Progenitor cell of endocrine pancreas (in vitro differentiated cells): ENCODE data around the gene HES5. TPM values are rescaled to one million over a fixed set of nuclear protein-coding genes. Genes with fewer than 3 reads are reported as not detected.

ENCODE experiments used
- DNase-seq: peaks from one replicate; pipeline ENCODE4 v3.0.0; 2021; ENCODE audit warnings: low spot score; ENCODE audit not compliant: unreplicated experiment
- H3K27ac Mint-ChIP-seq: 2 replicates; pipeline ENCODE4 v1.8.0; 2021; ENCODE audit warnings: mild to moderate bottlenecking, moderate library complexity, mixed read lengths
- H3K27me3 Mint-ChIP-seq: 2 replicates; pipeline ENCODE4 v1.8.0; 2021; ENCODE audit warnings: mixed read lengths
- H3K36me3 Mint-ChIP-seq: 2 replicates; pipeline ENCODE4 v1.8.0; 2022; ENCODE audit warnings: mixed read lengths; ENCODE audit not compliant: insufficient read depth
- H3K4me1 Mint-ChIP-seq: 2 replicates; pipeline ENCODE4 v1.8.0; 2021; ENCODE audit warnings: low read depth, mixed read lengths
- H3K4me3 Mint-ChIP-seq: 2 replicates; pipeline ENCODE4 v1.8.0; 2021; ENCODE audit warnings: low read depth, mild to moderate bottlenecking, moderate library complexity, mixed read lengths
- H3K9me3 Mint-ChIP-seq: 2 replicates; pipeline ENCODE4 v1.8.0; 2021; ENCODE audit warnings: low read depth, mixed read lengths
- total RNA-seq: library from RNA; stranded (reverse); gene quantifications from 2 replicates; pipeline ENCODE4 v1.2.1, GENCODE V29; 2021
- TF ChIP-seq, protein P1 (sequence below): fragments of 200-600 bp; sonication (generic); IDR thresholded peaks from one replicate; pipeline ENCODE4 v1.5.0; 2021; ENCODE audit warnings: antibody characterized with exemption, mild to moderate bottlenecking; ENCODE audit not compliant: unreplicated experiment

Gene HES5
- total RNA-seq, 1 donor from 2014 or later, result 0.36 TPM

DNA sequence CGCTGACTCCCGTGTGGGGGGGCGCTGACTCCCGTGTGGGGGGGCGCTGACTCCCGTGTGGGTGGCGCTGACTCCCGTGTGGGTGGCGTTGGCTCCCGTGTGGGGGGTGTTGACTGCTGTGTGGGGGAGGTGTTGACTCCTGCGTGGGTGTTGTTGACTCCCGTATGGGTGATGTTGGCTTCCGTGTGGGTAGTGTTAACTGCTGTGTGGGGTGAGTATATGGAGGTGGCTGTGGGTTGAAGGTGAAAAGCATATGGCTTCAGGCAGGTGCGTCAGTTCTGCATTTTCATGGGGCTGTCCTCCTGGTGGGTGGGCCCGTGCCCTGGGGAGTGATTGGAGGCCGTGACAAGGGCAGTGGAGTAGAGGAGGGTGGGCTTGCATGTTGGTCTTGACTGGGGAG is 46.1 kb downstream of the HES5 start:
- Mint-ChIP-seq H3K27me3 (peaks cover 12% of the 10 kb centered on the region), H3K36me3 (no peaks in the 10 kb centered on the region), H3K9me3 (peaks cover 6% of the 10 kb centered on the region), H3K27ac (no peak overlapping the region), H3K4me1 (no peaks in the 10 kb centered on the region), H3K4me3 (no peak overlapping the region)
- no peak for DNase-seq
- TF ChIP-seq, protein P1, sequence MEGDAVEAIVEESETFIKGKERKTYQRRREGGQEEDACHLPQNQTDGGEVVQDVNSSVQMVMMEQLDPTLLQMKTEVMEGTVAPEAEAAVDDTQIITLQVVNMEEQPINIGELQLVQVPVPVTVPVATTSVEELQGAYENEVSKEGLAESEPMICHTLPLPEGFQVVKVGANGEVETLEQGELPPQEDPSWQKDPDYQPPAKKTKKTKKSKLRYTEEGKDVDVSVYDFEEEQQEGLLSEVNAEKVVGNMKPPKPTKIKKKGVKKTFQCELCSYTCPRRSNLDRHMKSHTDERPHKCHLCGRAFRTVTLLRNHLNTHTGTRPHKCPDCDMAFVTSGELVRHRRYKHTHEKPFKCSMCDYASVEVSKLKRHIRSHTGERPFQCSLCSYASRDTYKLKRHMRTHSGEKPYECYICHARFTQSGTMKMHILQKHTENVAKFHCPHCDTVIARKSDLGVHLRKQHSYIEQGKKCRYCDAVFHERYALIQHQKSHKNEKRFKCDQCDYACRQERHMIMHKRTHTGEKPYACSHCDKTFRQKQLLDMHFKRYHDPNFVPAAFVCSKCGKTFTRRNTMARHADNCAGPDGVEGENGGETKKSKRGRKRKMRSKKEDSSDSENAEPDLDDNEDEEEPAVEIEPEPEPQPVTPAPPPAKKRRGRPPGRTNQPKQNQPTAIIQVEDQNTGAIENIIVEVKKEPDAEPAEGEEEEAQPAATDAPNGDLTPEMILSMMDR, result no peak

DNA sequence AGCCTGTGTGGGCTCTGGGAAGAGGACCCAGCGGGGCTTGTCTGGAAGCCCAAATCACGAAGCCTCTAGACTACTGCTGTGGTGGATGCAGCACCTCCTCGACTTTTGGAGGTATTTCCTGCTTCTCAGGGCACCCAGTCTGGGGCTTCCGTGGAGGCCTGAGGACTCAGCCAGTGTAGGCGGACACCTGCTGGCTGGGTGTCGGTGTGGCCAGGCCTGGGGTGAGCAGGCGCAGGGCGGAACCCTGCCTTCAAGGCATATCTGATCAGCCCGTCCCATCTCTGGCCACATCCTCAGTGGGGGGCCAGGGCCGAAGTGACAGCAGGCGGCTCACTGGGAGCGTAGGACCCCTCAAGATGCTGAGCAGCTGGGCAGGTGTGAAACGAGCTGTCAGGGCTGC is 47.0 kb downstream of the HES5 start:
- Mint-ChIP-seq H3K9me3 (peaks cover 2% of the 10 kb centered on the region), H3K27ac (no peak overlapping the region), H3K4me1 (no peaks in the 10 kb centered on the region), H3K4me3 (no peak overlapping the region), H3K27me3 (peaks cover 6% of the 10 kb centered on the region), H3K36me3 (no peaks in the 10 kb centered on the region)
- TF ChIP-seq, protein P1, result no peak
- no peak for DNase-seq

DNA sequence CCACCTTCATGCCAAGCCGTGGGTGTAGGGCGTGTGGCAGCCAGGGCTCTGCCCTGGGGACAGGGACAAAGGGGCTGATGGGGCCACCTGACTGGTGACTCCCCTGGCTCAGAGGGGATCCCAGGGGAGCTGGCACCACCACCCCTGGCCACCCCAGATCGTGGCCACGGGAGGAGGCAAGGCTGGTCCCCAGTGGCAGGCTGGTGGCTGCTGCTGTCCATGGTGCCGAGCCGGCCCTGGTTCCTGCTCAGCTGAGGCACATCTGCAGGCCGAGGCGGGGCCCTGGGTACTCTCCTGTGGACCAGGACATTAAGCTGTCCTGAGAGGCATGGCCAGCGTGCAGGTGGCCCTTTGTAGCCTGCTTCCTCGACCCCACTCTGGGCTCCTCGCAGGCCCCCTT is 47.5 kb downstream of the HES5 start:
- Mint-ChIP-seq H3K36me3 (no peaks in the 10 kb centered on the region), H3K27ac (no peak overlapping the region), H3K4me1 (no peaks in the 10 kb centered on the region), H3K9me3 (no peaks in the 10 kb centered on the region), H3K4me3 (no peak overlapping the region), H3K27me3 (peaks cover 4% of the 10 kb centered on the region)
- DNase-seq, result no peak
- TF ChIP-seq, protein P1, result no peak

- H3K9me3 Mint-ChIP-seq, result no peaks in the 10 kb centered on the region
- no peaks in the 10 kb centered on the region for H3K36me3 Mint-ChIP-seq
- no peak for DNase-seq
- H3K27ac Mint-ChIP-seq, result no peak overlapping the region
- TF ChIP-seq, protein P1, result no peak
- no peak overlapping the region for H3K4me3 Mint-ChIP-seq
- no peaks in the 10 kb centered on the region for H3K4me1 Mint-ChIP-seq
- H3K27me3 Mint-ChIP-seq, result peaks cover 4% of the 10 kb centered on the region
Measured at GRCh38 chr1:2481885-2482284, 48.2 kb downstream of the HES5 start.

DNA sequence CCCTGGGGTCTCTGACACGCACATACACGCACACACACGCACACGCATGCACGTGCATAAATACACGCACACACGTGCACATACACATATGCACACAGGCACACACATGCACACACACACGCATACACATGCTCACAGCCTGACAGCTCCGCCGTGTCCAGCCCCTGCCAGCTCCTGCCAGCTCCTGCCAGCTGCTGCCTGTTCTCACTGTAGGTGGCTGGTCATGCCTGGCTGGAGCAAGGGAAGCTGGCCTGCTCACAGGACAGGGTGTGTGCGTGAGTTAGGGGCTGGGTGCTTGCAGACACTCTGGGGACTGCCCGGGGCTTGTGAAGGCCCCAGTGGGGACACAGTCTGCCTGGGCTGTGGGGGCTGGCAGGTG is 49.1 kb downstream of the HES5 start:
- Mint-ChIP-seq H3K27me3 (peaks cover 4% of the 10 kb centered on the region), H3K27ac (no peak overlapping the region), H3K4me1 (no peaks in the 10 kb centered on the region), H3K4me3 (no peak overlapping the region), H3K9me3 (no peaks in the 10 kb centered on the region), H3K36me3 (no peaks in the 10 kb centered on the region)
- no peak for DNase-seq
- TF ChIP-seq, protein P1, result no peak
